ENCODE results near the gene YOD1.

The YOD1 gene

GRCh38 chr1:207024202-207025145, 26.5 kb downstream of the YOD1 start:
- no peak for TF ChIP-seq CTCF (conservative IDR thresholded peaks at IDR 0.05)
- peak overlapping the region; percentile 100 for H3K27ac ChIP-seq

- peak overlapping the region; percentile 100 for H3K27ac ChIP-seq
- TF ChIP-seq CTCF (conservative IDR thresholded peaks at IDR 0.05) = no peak
Measured at GRCh38 chr1:207022996-207023679, 27.9 kb downstream of the YOD1 start.

GRCh38 chr1:207021876-207022596, 29.0 kb downstream of the YOD1 start:
- TF ChIP-seq CTCF (conservative IDR thresholded peaks at IDR 0.05) = no peak
- peak overlapping the region; percentile 100 for H3K27ac ChIP-seq

GRCh38 chr1:207021139-207021861, 29.7 kb downstream of the YOD1 start:
- no peak for TF ChIP-seq CTCF (conservative IDR thresholded peaks at IDR 0.05)
- H3K27ac ChIP-seq = peak overlapping the region; percentile 100; the same call in 1 of the 2 replicates

GRCh38 chr1:207020709-207021107, 30.3 kb downstream of the YOD1 start:
- no peak for TF ChIP-seq CTCF (conservative IDR thresholded peaks at IDR 0.05)
- peak overlapping the region; percentile 100; the same call in 1 of the 2 replicates for H3K27ac ChIP-seq

GRCh38 chr1:207020065-207020708, 30.8 kb downstream of the YOD1 start:
- peak overlapping the region; percentile 100; the same call in 1 of the 2 replicates for H3K27ac ChIP-seq
- no peak for TF ChIP-seq CTCF (conservative IDR thresholded peaks at IDR 0.05)
